Cardiac muscle cell (in vitro differentiated cells and primary cell): ENCODE data around the gene OR14I1. TPM values are rescaled to one million over a fixed set of nuclear protein-coding genes. Genes with fewer than 3 reads are reported as not detected.

Experiments
- DNase-seq, 2 donors: peaks; one replicate each; pipeline versions ENCODE4 v3.0.0 to v3.0.0-alpha.2; 2010 to 2017; ENCODE audit warnings: low read depth in 1 of 2, low spot score in 1 of 2
- H3K27ac ChIP-seq: fragments of 200-600 bp; sonication (generic); 2 replicates; pipeline ENCODE4 v1.5.1; 2016
- H3K27me3 ChIP-seq: fragments of 200-600 bp; sonication (generic); 2 replicates; pipeline ENCODE4 v1.6.0; 2016; ENCODE audit warnings: control low read depth
- H3K36me3 ChIP-seq: fragments of 200-600 bp; sonication (generic); 2 replicates; pipeline ENCODE4 v1.5.1; 2016; ENCODE audit warnings: control low read depth
- H3K4me1 ChIP-seq: fragments of 200-600 bp; sonication (generic); 2 replicates; pipeline ENCODE4 v1.8.1; 2017; ENCODE audit warnings: low read depth, mild to moderate bottlenecking, mixed run types
- H3K4me3 ChIP-seq: fragments of 200-600 bp; sonication (generic); 2 replicates; pipeline ENCODE4 v1.5.1; 2016; ENCODE audit warnings: mild to moderate bottlenecking
- H3K9me3 ChIP-seq: fragments of 200-600 bp; sonication (generic); 2 replicates; pipeline ENCODE4 v1.5.1; 2017; ENCODE audit warnings: low read depth, mild to moderate bottlenecking, control low read depth
- polyA plus RNA-seq: library from polyadenylated mRNA; unstranded; fragments of >200 nt; fragmentation: Nextera tagmentation; extraction: Ambion mirVana; gene quantifications from 2 replicates; pipeline ENCODE4 v1.2.1, GENCODE V29; 2016
- total RNA-seq: library from RNA; depleted of rRNA; stranded (reverse); fragments of >200 nt; gene quantifications from 2 replicates; pipeline ENCODE4 v1.2.3, GENCODE V29; 2016
- TF ChIP-seq, protein P1 (sequence below): IDR thresholded peaks from 2 replicates; pipeline ENCODE4 v1.5.1; 2012; ENCODE audit warnings: low read depth, mild to moderate bottlenecking, low read length

Gene OR14I1
- total and polyA plus RNA-seq, 2 experiments from 2014 or later: not detected

DNA sequence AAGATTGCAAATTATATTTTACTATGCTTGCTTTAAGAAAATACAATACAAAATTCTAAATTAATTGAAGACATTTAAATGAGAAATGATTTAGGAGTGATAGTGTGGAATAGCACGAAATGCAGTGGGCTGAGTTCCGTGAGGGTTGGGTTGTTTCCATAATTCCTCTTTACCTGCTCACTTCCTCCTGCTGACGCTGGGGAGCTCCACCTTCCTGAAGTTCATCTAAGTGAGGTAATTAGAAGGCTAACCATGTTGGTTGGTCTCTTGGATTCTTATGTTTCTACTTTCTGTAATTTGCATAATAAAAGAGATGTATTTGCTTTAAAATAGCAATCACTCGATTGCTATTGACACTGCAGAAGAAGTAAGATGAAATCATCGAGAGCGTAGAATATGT lies 4.7 kb downstream of the OR14I1 start:
- H3K27ac ChIP-seq: no peak overlapping the region
- no peaks in the 10 kb centered on the region for H3K36me3 ChIP-seq
- no peak overlapping the region for H3K4me3 ChIP-seq
- no peak for DNase-seq
- no peaks in the 10 kb centered on the region for H3K4me1 ChIP-seq
- TF ChIP-seq, protein P1, sequence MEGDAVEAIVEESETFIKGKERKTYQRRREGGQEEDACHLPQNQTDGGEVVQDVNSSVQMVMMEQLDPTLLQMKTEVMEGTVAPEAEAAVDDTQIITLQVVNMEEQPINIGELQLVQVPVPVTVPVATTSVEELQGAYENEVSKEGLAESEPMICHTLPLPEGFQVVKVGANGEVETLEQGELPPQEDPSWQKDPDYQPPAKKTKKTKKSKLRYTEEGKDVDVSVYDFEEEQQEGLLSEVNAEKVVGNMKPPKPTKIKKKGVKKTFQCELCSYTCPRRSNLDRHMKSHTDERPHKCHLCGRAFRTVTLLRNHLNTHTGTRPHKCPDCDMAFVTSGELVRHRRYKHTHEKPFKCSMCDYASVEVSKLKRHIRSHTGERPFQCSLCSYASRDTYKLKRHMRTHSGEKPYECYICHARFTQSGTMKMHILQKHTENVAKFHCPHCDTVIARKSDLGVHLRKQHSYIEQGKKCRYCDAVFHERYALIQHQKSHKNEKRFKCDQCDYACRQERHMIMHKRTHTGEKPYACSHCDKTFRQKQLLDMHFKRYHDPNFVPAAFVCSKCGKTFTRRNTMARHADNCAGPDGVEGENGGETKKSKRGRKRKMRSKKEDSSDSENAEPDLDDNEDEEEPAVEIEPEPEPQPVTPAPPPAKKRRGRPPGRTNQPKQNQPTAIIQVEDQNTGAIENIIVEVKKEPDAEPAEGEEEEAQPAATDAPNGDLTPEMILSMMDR: no peak
- H3K27me3 ChIP-seq: no peaks in the 10 kb centered on the region
- H3K9me3 ChIP-seq: no peaks in the 10 kb centered on the region

DNA sequence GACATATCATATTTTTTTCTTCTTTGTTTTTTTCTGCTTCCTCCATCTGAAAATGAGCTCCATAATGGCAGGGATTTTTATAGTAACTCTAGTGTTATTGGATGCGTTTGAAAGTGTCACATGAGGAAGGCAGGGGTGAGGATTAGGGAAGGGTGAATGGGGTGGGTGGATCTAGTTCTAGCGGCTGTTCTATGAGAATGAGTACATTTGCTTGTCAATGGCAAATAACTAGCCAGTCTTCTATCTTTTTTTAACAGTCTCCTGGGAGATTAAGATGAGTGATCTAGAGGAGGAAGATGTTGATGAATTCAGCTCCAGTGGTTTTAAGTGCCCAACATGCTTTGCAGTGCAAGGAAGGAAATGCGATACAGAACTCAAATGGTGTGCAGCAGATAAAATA lies 5.8 kb downstream of the OR14I1 start:
- no peaks in the 10 kb centered on the region for H3K36me3 ChIP-seq
- DNase-seq: no peak
- H3K27me3 ChIP-seq: no peaks in the 10 kb centered on the region
- TF ChIP-seq, protein P1: no peak
- no peak overlapping the region for H3K4me3 ChIP-seq
- no peak overlapping the region for H3K27ac ChIP-seq
- H3K9me3 ChIP-seq: no peaks in the 10 kb centered on the region
- H3K4me1 ChIP-seq: no peaks in the 10 kb centered on the region

DNA sequence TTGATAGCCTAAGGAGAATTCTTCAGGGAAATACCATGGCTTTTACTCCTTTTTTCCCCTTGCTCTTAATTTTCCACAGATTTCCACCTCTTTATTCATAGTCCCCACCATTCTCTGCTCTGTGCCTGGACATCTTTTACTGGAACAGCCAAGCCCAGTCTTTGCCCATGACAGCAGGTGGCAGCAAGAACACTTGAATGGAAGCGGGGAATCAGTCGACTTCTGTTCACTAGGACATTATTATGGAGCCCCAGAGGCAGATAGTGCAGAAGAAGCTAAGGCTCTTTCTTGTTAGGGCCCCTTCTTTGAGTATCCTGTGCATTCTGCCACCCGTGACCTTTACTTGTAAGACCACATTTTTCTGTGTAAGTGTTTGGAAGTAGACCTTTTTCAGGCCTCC lies 6.3 kb downstream of the OR14I1 start:
- H3K27me3 ChIP-seq: no peaks in the 10 kb centered on the region
- no peak overlapping the region for H3K4me3 ChIP-seq
- no peaks in the 10 kb centered on the region for H3K4me1 ChIP-seq
- TF ChIP-seq, protein P1: no peak
- no peak for DNase-seq
- H3K27ac ChIP-seq: no peak overlapping the region
- H3K36me3 ChIP-seq: no peaks in the 10 kb centered on the region
- no peaks in the 10 kb centered on the region for H3K9me3 ChIP-seq

DNA sequence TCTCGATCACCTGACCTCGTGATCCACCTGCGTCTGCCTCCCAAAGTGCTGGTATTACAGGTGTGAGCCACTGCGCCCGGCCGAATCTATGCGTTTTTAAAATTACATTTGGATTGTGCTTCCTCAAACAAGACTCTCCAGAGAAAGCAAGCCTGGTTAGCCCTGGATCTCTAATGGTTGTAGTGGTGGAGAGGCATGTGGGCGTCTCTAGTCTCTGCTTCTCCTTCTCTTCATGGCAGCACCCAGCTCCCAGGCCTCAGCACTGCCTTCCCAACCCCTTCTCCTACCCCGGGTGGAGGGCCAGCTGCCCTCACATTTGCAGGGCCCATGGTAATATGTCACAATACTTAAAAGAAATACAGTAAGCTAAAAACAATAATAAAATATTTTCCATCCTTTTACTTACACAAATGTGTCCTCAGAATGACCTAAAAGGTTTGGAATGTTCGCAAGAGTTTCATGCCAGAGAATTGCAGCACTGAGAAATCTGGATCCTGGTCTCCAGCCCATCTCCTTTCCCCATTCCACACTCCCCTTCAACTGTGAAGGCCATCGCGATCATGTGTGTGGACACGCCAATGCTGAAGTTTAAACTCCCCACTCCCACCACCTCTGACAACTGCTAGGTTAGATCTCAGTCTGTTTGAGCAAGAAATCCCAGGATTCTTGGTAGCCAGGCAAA lies 7.0 kb downstream of the OR14I1 start:
- no peak overlapping the region for H3K27ac ChIP-seq
- H3K9me3 ChIP-seq: no peaks in the 10 kb centered on the region
- no peaks in the 10 kb centered on the region for H3K4me1 ChIP-seq

DNA sequence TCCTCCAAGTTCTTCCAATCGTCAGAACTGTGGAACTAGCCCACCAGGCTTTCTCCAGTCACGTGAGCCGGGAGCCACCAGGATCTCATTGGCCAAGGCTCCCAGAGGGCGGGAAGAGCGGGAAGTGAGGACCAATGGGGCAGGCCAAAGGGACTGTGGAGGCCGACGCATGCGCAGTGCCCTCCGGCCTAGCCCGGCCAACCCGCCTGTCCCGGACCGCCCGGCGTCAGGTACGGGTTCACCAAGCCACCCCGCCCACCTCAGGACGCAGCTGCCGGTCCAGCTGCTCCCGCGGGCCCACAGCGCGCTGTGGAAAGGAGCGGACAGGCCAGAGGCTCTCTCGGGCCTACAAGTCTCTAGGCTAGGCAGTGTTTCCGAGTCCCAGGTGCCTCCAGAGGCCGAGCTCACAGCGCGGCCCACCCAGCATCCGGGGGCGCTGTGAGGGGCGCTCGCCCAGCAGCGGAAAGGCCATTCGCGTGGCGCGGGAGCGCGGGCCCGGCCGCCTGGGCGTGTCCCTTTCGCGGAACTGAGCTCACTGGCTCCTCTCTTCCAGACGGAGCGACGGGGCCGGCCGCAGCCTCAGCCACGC lies 10.9 kb downstream of the OR14I1 start:
- H3K27me3 ChIP-seq: no peaks in the 10 kb centered on the region
- H3K4me3 ChIP-seq: no peak overlapping the region
- H3K36me3 ChIP-seq: no peaks in the 10 kb centered on the region
- no peaks in the 10 kb centered on the region for H3K4me1 ChIP-seq
- H3K9me3 ChIP-seq: no peaks in the 10 kb centered on the region
- TF ChIP-seq, protein P1: no peak
- no peak overlapping the region for H3K27ac ChIP-seq
- no peak for DNase-seq

More for the DNA sequence above, 7.0 kb downstream of the OR14I1 start:
- no peak for DNase-seq
- no peaks in the 10 kb centered on the region for H3K27me3 ChIP-seq
- H3K4me3 ChIP-seq: no peak overlapping the region
- TF ChIP-seq, protein P1: no peak
- H3K36me3 ChIP-seq: no peaks in the 10 kb centered on the region
